A549 (cell line): ENCODE data around the gene PLCB1.

ENCODE experiments used
- CHD2 ChIP-seq: fragments of 150-350 bp; IDR thresholded peaks from 2 replicates; pipeline ENCODE4 v1.6.1; 2014; ENCODE audit warnings: low read length; ENCODE audit not compliant: partially characterized antibody
- CTCF ChIP-seq: fragments of >200 bp; sonication (Bioruptor Twin); formaldehyde crosslinking; IDR thresholded peaks from 3 replicates; pipeline ENCODE4 v1.5.1; 2016
- EP300 ChIP-seq, 2 experiments: fragments of >200 bp; sonication (Bioruptor Twin); formaldehyde crosslinking; IDR thresholded peaks; 2 replicates in 1 of 2; 3 replicates in 1 of 2; pipeline ENCODE4 v1.6.1; 2016 to 2017
- MAX ChIP-seq: IDR thresholded peaks from 2 replicates; pipeline ENCODE4 v1.6.1; 2012
- MYC ChIP-seq: IDR thresholded peaks from 2 replicates; pipeline ENCODE4 v1.6.1; 2012; ENCODE audit warnings: mild to moderate bottlenecking, inconsistent platforms, low read length, improper control_type of control experiment, borderline replicate concordance
- RAD21 ChIP-seq, 2 experiments: fragments of >200 bp in 1 of 2; sonication (Bioruptor Twin) in 1 of 2; formaldehyde crosslinking in 1 of 2; IDR thresholded peaks in 1 of 2; conservative IDR thresholded peaks in 1 of 2; 2 replicates in 1 of 2; 3 replicates in 1 of 2; pipeline ENCODE4 v1.6.1; 2012 to 2018; ENCODE audit warnings: inconsistent platforms in 1 of 2
- RARB ChIP-seq: fragments of 250-450 bp; sonication (Bioruptor Pico); IDR thresholded peaks from 2 replicates; pipeline ENCODE4 v1.8.0; 2021; ENCODE audit warnings: mild to moderate bottlenecking, moderate library complexity
- SREBF2 ChIP-seq: fragments of 450-650 bp; IDR thresholded peaks from 2 replicates; pipeline ENCODE4 v1.6.1; 2014; ENCODE audit warnings: mild to moderate bottlenecking, moderate library complexity
- ZC3H11A ChIP-seq: fragments of 450-650 bp; IDR thresholded peaks from 2 replicates; pipeline ENCODE4 v1.6.1; 2014; ENCODE audit warnings: antibody characterized with exemption, mild to moderate bottlenecking

GRCh38 chr20:8089668-8090067 lies 42.4 kb upstream of the PLCB1 start:
- no peak for TF ChIP-seq CTCF
- no peak for TF ChIP-seq MAX
- TF ChIP-seq SREBF2, result no peak
- TF ChIP-seq RARB (CRISPR knock-in tag), result no peak
- no peak for TF ChIP-seq RAD21 (conservative IDR thresholded peaks at IDR 0.05 in 1 of 2, IDR thresholded peaks at IDR 0.05 in 1 of 2)
- TF ChIP-seq CHD2, result no peak
- no peak for TF ChIP-seq EP300 (IDR thresholded peaks at IDR 0.05)
- no peak for TF ChIP-seq ZC3H11A
- TF ChIP-seq MYC, result no peak
